Measurements from ENCODE around the gene TANGO6. TPM values are rescaled to one million over a fixed set of nuclear protein-coding genes. Genes with fewer than 3 reads are reported as not detected.
A peak's percentile ranks its signal among the peaks of the same experiment; 100 is the strongest.

Gene TANGO6
- total RNA-seq (10 to 100 TPM; 16.4 to 24.8 TPM), polyA plus RNA-seq (ENCODE audit: insufficient read length in 2 of 2) (10 to 100 TPM; 10.7 to 11.5 TPM)
- long read RNA-seq, donor 1, full-length matches to known transcripts: 3 of 3 reads
- long read RNA-seq, donor 1, partial matches to known transcripts: 0 of 3 reads
- long read RNA-seq, donor 1, other reads (novel, unspliced or antisense): 0 of 3 reads
- long read RNA-seq, donor 2: 0 reads
- long read RNA-seq, donor 3: 0 reads
- long read RNA-seq, donor 4, partial matches to known transcripts: 6 of 6 reads
- long read RNA-seq, donor 4, other reads (novel, unspliced or antisense): 0 of 6 reads

DNA sequence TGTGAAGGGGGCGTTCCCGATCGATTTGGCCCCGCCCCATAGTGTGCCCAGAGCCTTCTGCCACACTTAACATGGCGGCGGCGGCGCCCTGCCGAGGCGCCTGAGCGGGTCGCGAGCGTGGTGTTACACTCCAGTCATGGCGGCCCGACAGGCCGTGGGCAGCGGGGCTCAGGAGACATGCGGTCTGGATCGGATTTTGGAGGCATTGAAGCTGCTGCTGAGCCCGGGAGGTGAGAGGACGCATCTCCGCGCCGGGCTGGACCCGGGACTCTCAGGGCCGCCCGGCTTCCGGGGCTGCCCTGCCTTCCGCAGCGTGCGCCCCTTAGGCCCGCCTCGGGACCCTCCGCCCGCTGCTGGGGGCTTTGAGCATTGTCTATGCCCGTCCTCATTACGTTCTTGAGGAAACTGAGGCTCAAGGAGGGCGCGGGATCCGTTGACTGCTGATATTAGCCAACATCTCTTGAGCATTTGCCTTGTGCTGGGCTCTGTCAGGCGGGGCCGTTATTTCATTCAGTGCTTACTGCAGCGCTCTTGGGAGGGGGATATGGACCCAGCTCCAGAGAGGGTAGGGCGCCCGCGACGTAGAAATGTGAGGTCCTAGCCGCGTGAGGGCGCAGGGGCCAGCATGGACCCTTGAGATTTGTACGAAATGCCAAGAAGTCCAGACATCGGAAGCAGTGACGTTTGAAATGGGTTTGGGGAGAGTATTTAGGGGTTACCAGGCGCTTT, at the start of gene TANGO6:
Gene TANGO6 (plus strand): TSS at position 50 of the 729 bp plus-strand sequence. CDS start 87 bp downstream, at position 137.
- H3K4me3 ChIP-seq (ENCODE audit: low read depth, low read length): peak within 1 kb of the TSS; percentile 80
- peak within 1 kb of the TSS; percentile 90 for H3K27ac ChIP-seq (ENCODE audit: low read depth, low read length)
- no peaks in the 10 kb centered on the region for H3K9me3 ChIP-seq (ENCODE audit: control insufficient read depth, insufficient read depth, low read length)
- peaks cover 3% of the 10 kb centered on the region for H3K4me1 ChIP-seq (ENCODE audit: control insufficient read depth, insufficient read depth, low read length)
- DNase-seq (ENCODE audit: low read depth in 4 of 6, low spot score in 6 of 6): peak; percentile 79 to 97 (median 86)
- WGBS (ENCODE audit: insufficient coverage): 0% methylated on average over 55 of the region's 55 CpGs
- H3K36me3 ChIP-seq (ENCODE audit: control insufficient read depth, insufficient read depth, low read length): peaks cover 2% of the 10 kb centered on the region
- no peaks in the 10 kb centered on the region for H3K27me3 ChIP-seq (ENCODE audit: control insufficient read depth, insufficient read depth, low read length)

GRCh38 chr16:68798398-68798797, 44.9 kb upstream of the TANGO6 start:
- Histone ChIP-seq H3K36me3 (ENCODE audit: control insufficient read depth, insufficient read depth, low read length) (no peaks in the 10 kb centered on the region), H3K4me3 (ENCODE audit: low read depth, low read length) (no peak overlapping the region), H3K9me3 (ENCODE audit: control insufficient read depth, insufficient read depth, low read length) (no peaks in the 10 kb centered on the region), H3K27ac (ENCODE audit: low read depth, low read length) (no peak overlapping the region), H3K27me3 (ENCODE audit: control insufficient read depth, insufficient read depth, low read length) (no peaks in the 10 kb centered on the region), H3K4me1 (ENCODE audit: control insufficient read depth, insufficient read depth, low read length) (peaks cover 5% of the 10 kb centered on the region)
- WGBS (ENCODE audit: insufficient coverage): no CpG with 5 or more reads among the region's 2 CpGs
- no peak for DNase-seq (ENCODE audit: low read depth in 4 of 6, low spot score in 6 of 6)

DNA sequence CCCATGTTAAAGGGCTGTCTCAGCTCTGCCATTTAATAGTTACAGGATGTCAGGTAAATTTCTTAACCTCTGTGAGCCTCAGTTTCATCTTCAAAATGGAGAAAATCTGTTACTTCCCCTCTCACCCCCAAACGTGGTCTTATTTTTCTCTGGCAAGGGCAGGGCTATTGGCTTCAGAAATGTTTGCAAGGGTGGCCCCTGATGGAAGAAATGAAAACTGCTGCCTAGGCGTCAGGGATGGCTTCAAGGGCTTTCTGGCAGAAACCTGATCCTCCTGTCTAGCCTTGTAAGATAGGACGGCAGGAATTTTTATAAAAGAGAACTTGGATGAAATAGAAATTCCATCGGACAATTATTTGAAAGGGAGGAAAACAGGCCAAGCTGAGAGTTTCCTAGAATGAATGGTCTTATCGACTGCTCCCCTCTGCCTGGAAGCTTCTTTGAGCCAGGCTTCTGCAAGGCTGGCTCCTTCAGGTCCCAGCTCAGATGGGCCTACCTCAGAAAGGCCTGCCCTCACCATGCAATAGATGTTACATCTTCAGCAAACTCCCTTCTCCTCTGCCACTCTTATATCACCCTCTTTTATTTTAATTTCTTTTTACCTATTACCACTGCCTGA, 43.0 kb upstream of the TANGO6 start:
- Histone ChIP-seq H3K4me3 (ENCODE audit: low read depth, low read length) (no peak overlapping the region), H3K4me1 (ENCODE audit: control insufficient read depth, insufficient read depth, low read length) (peaks cover 6% of the 10 kb centered on the region), H3K9me3 (ENCODE audit: control insufficient read depth, insufficient read depth, low read length) (no peaks in the 10 kb centered on the region), H3K36me3 (ENCODE audit: control insufficient read depth, insufficient read depth, low read length) (no peaks in the 10 kb centered on the region), H3K27ac (ENCODE audit: low read depth, low read length) (peak overlapping the region; percentile 52), H3K27me3 (ENCODE audit: control insufficient read depth, insufficient read depth, low read length) (no peaks in the 10 kb centered on the region)
- WGBS (ENCODE audit: insufficient coverage): 23% methylated on average over 4 of the region's 5 CpGs
- DNase-seq (ENCODE audit: low read depth in 4 of 6, low spot score in 6 of 6): peak in 5 of 6 donors; percentile 66 to 93 (median 72)

GRCh38 chr16:68802190-68802589, 41.1 kb upstream of the TANGO6 start:
- H3K36me3 ChIP-seq (ENCODE audit: control insufficient read depth, insufficient read depth, low read length): no peaks in the 10 kb centered on the region
- DNase-seq (ENCODE audit: low read depth in 4 of 6, low spot score in 6 of 6): no peak
- H3K9me3 ChIP-seq (ENCODE audit: control insufficient read depth, insufficient read depth, low read length): no peaks in the 10 kb centered on the region
- no peaks in the 10 kb centered on the region for H3K27me3 ChIP-seq (ENCODE audit: control insufficient read depth, insufficient read depth, low read length)
- no peak overlapping the region for H3K27ac ChIP-seq (ENCODE audit: low read depth, low read length)
- whole genome bisulfite sequencing (ENCODE audit: insufficient coverage): 85% methylated on average over 3 of the region's 7 CpGs
- H3K4me1 ChIP-seq (ENCODE audit: control insufficient read depth, insufficient read depth, low read length): peaks cover 9% of the 10 kb centered on the region
- no peak overlapping the region for H3K4me3 ChIP-seq (ENCODE audit: low read depth, low read length)

- Histone ChIP-seq H3K4me3 (ENCODE audit: low read depth, low read length) (no peak overlapping the region), H3K27ac (ENCODE audit: low read depth, low read length) (no peak overlapping the region), H3K9me3 (ENCODE audit: control insufficient read depth, insufficient read depth, low read length) (no peaks in the 10 kb centered on the region), H3K27me3 (ENCODE audit: control insufficient read depth, insufficient read depth, low read length) (no peaks in the 10 kb centered on the region), H3K4me1 (ENCODE audit: control insufficient read depth, insufficient read depth, low read length) (peaks cover 9% of the 10 kb centered on the region), H3K36me3 (ENCODE audit: control insufficient read depth, insufficient read depth, low read length) (peaks cover 7% of the 10 kb centered on the region)
- DNase-seq (ENCODE audit: low read depth in 4 of 6, low spot score in 6 of 6): peak in 1 of 6 donors; percentile 55
- 71% methylated on average over 1 of the region's 2 CpGs for WGBS (ENCODE audit: insufficient coverage)
Observed at GRCh38 chr16:68806422-68806821, 36.9 kb upstream of the TANGO6 start.

DNA sequence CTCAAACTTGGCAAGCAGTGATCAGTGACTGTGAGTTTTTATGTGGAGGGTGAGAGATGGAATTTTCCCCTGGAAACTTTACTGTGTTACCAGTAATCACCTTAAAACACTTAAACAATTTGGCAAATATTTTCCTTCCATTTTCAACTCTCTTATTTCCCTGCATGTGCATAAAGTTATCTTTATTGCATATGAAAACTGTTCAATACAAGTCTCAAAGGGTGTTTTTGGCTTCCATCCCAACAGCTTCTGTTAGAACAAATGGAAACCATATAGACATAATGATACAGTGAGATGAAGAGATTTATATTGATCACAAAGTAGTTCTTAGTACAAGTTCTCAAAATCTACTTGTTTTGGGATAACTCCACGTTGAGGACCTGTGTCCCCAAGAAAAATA, 36.4 kb upstream of the TANGO6 start:
- no peak overlapping the region for H3K27ac ChIP-seq (ENCODE audit: low read depth, low read length)
- 25% methylated on average over 1 of the region's 1 CpG for WGBS (ENCODE audit: insufficient coverage)
- H3K4me3 ChIP-seq (ENCODE audit: low read depth, low read length): no peak overlapping the region
- peaks cover 7% of the 10 kb centered on the region for H3K36me3 ChIP-seq (ENCODE audit: control insufficient read depth, insufficient read depth, low read length)
- no peaks in the 10 kb centered on the region for H3K27me3 ChIP-seq (ENCODE audit: control insufficient read depth, insufficient read depth, low read length)
- DNase-seq (ENCODE audit: low read depth in 4 of 6, low spot score in 6 of 6): peak in 2 of 6 donors; percentile 44 to 91
- H3K4me1 ChIP-seq (ENCODE audit: control insufficient read depth, insufficient read depth, low read length): peaks cover 9% of the 10 kb centered on the region
- H3K9me3 ChIP-seq (ENCODE audit: control insufficient read depth, insufficient read depth, low read length): no peaks in the 10 kb centered on the region

DNA sequence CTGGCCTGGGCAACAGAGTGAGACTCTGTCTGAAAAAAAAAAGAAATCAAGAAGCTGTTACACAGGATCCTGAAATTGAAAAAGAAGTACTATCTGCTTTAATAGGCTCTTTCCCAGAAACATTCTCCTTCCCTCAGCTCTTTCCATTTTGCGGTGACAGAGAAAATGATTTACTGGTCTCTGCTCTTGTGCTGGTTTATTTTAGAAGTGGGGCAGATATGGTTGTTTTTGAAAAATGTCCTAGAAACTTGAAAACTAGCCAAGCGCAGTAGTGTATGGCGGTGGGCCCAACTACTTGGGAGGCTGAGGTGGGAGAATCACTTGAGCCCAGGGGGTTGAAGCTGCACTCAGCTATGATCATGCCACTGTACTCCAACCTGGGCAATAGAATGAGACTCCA, 28.8 kb upstream of the TANGO6 start:
- Histone ChIP-seq H3K4me3 (ENCODE audit: low read depth, low read length) (no peak overlapping the region), H3K9me3 (ENCODE audit: control insufficient read depth, insufficient read depth, low read length) (no peaks in the 10 kb centered on the region), H3K27me3 (ENCODE audit: control insufficient read depth, insufficient read depth, low read length) (no peaks in the 10 kb centered on the region), H3K27ac (ENCODE audit: low read depth, low read length) (no peak overlapping the region), H3K36me3 (ENCODE audit: control insufficient read depth, insufficient read depth, low read length) (peaks cover 23% of the 10 kb centered on the region), H3K4me1 (ENCODE audit: control insufficient read depth, insufficient read depth, low read length) (no peaks in the 10 kb centered on the region)
- peak in 1 of 6 donors; percentile 50 for DNase-seq (ENCODE audit: low read depth in 4 of 6, low spot score in 6 of 6)
- 100% methylated on average over 2 of the region's 3 CpGs for WGBS (ENCODE audit: insufficient coverage)

DNA sequence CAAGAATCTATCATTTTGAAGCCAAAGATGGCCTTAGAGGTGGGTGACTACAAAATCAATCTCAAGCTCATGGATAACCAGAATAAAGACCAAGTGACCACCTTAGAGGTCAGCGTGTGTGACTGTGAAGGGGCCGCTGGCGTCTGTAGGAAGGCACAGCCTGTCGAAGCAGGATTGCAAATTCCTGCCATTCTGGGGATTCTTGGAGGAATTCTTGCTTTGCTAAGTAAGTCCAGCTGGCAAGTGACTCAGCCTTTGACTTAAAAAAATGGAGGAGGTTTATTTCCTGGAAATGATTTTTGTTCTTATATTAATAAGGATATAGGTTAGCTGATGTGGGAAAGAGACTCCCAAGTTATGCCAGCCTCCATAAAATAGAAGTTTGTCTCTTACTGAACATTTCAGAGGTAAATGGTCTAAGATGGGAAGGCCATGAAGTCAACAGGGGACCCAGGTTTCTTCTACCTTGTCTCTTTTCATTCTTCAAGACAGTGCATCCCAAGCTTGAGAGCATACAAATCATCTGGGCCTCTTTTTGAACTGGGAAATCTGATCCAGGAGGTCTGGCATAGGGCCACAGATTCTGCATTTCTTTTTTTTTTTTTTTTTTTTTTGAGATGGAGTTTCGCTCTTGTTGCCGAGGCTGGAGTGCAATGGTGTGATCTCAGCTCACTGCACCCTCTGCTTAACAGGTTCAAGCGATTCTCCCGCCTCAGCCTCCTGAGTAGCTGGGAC, 19.8 kb upstream of the TANGO6 start:
- Histone ChIP-seq H3K27me3 (ENCODE audit: control insufficient read depth, insufficient read depth, low read length) (no peaks in the 10 kb centered on the region), H3K4me3 (ENCODE audit: low read depth, low read length) (no peak overlapping the region), H3K9me3 (ENCODE audit: control insufficient read depth, insufficient read depth, low read length) (no peaks in the 10 kb centered on the region), H3K36me3 (ENCODE audit: control insufficient read depth, insufficient read depth, low read length) (peaks cover 3% of the 10 kb centered on the region), H3K27ac (ENCODE audit: low read depth, low read length) (no peak overlapping the region), H3K4me1 (ENCODE audit: control insufficient read depth, insufficient read depth, low read length) (no peaks in the 10 kb centered on the region)
- WGBS (ENCODE audit: insufficient coverage): 93% methylated on average over 8 of the region's 8 CpGs
- peak in 1 of 6 donors; percentile 14 for DNase-seq (ENCODE audit: low read depth in 4 of 6, low spot score in 6 of 6)

- Histone ChIP-seq H3K4me3 (ENCODE audit: low read depth, low read length) (no peak overlapping the region), H3K36me3 (ENCODE audit: control insufficient read depth, insufficient read depth, low read length) (peaks cover 3% of the 10 kb centered on the region), H3K4me1 (ENCODE audit: control insufficient read depth, insufficient read depth, low read length) (no peaks in the 10 kb centered on the region), H3K27me3 (ENCODE audit: control insufficient read depth, insufficient read depth, low read length) (no peaks in the 10 kb centered on the region), H3K9me3 (ENCODE audit: control insufficient read depth, insufficient read depth, low read length) (no peaks in the 10 kb centered on the region), H3K27ac (ENCODE audit: low read depth, low read length) (no peak overlapping the region)
- DNase-seq (ENCODE audit: low read depth in 4 of 6, low spot score in 6 of 6): no peak
Observed at GRCh38 chr16:68825427-68825826, 17.9 kb upstream of the TANGO6 start.

All from spinal cord (tissue), 10 donors.